HG02884 (cell line): ENCODE results near the gene RAB1A.
"Not testable (repeated sequence)": the region's sequence is repeated elsewhere in the genome, so short reads cannot be mapped to it uniquely, and the experiment has no call there.

ENCODE experiments used
- ATAC-seq: cut with Tn5 transposase; IDR thresholded peaks from one replicate; pipeline ENCODE4 v1.9.1; 2021; ENCODE audit warnings: mild to moderate bottlenecking, moderate library complexity; ENCODE audit not compliant: unreplicated experiment

RAB1A gene

GRCh38 chr2:65129826-65130663 lies at the start of gene RAB1A:
TSS of gene RAB1A (minus strand) at chr2:65130106. CDS start at chr2:65129915, 191 bp downstream.
- ATAC-seq: peak; percentile 97

GRCh38 chr2:65177751-65178442 lies 48.0 kb upstream of the RAB1A start:
- no peak for ATAC-seq

- no peak for ATAC-seq
These were observed 46.1 kb upstream of the RAB1A start for GRCh38 chr2:65175894-65176530.

GRCh38 chr2:65174031-65174430 lies 44.1 kb upstream of the RAB1A start:
- not testable (repeated sequence) for ATAC-seq

- ATAC-seq: no peak
These were observed 43.3 kb upstream of the RAB1A start for GRCh38 chr2:65172994-65173790.

GRCh38 chr2:65170611-65171477 lies 40.9 kb upstream of the RAB1A start:
- ATAC-seq: not testable (repeated sequence)

- ATAC-seq: no peak
These were observed 39.8 kb upstream of the RAB1A start for GRCh38 chr2:65169760-65170136.

- ATAC-seq: no peak
These were observed 35.7 kb upstream of the RAB1A start for GRCh38 chr2:65165558-65165957.

- no peak for ATAC-seq
These were observed 34.6 kb upstream of the RAB1A start for GRCh38 chr2:65164426-65164891.

- no peak for ATAC-seq
These were observed 31.7 kb upstream of the RAB1A start for GRCh38 chr2:65161551-65162100.

- ATAC-seq: no peak
These were observed 30.0 kb upstream of the RAB1A start for GRCh38 chr2:65159906-65160305.

GRCh38 chr2:65159261-65159660 lies 29.4 kb upstream of the RAB1A start:
- no peak for ATAC-seq

- ATAC-seq: no peak
These were observed 28.7 kb upstream of the RAB1A start for GRCh38 chr2:65158557-65158956.

- ATAC-seq: not testable (repeated sequence)
These were observed 27.9 kb upstream of the RAB1A start for GRCh38 chr2:65157856-65158255.

- no peak for ATAC-seq
These were observed 26.1 kb upstream of the RAB1A start for GRCh38 chr2:65156041-65156440.

GRCh38 chr2:65153515-65153914 lies 23.6 kb upstream of the RAB1A start:
- ATAC-seq: no peak

- no peak for ATAC-seq
These were observed 16.2 kb upstream of the RAB1A start for GRCh38 chr2:65146078-65146477.

- no peak for ATAC-seq
These were observed 14.7 kb upstream of the RAB1A start for GRCh38 chr2:65144571-65144970.

- no peak for ATAC-seq
These were observed 12.6 kb upstream of the RAB1A start for GRCh38 chr2:65142515-65142914.
